ENCODE measurements around the gene HDLBP. TPM values are rescaled to one million over a fixed set of nuclear protein-coding genes. Genes with fewer than 3 reads are reported as not detected.

Gene HDLBP
- total RNA-seq, 4 donors from 2014 or later = 324 to 412 (median 363) TPM

DNA sequence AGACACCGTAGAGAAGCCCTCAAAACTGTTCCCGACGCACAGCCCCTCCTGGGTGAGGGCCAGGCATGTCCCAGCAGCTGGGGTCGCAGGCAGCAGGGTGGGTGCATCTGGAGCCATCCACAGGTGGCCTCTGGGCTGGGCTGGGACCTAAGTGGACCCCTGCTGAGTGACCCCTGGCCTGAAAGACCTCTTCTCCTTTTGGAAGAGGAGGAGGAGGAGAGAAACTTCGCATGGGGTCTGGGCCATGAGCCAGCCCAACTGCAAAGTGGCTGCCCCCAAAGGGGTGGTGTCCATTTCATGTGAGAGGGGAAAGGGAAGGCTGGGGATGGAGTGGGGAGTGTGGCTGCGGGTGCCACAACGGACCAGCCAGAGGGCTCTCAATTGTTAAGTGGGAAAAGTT lies 101.9 kb downstream of the HDLBP start:
- H3K36me3 ChIP-seq = no peaks in the 10 kb centered on the region
- no peak overlapping the region for H3K27ac ChIP-seq
- H3K9me3 ChIP-seq = no peaks in the 10 kb centered on the region
- H3K4me3 ChIP-seq = no peak overlapping the region
- 63 to 64% methylated on average over 3 to 7 of the region's 7 CpGs for WGBS, 2 donors
- H3K27me3 ChIP-seq = no peaks in the 10 kb centered on the region
- TF ChIP-seq POLR2A (IDR thresholded peaks at IDR 0.05) = no peak
- TF ChIP-seq EP300 (IDR thresholded peaks at IDR 0.05) = no peak
- TF ChIP-seq, protein P1, sequence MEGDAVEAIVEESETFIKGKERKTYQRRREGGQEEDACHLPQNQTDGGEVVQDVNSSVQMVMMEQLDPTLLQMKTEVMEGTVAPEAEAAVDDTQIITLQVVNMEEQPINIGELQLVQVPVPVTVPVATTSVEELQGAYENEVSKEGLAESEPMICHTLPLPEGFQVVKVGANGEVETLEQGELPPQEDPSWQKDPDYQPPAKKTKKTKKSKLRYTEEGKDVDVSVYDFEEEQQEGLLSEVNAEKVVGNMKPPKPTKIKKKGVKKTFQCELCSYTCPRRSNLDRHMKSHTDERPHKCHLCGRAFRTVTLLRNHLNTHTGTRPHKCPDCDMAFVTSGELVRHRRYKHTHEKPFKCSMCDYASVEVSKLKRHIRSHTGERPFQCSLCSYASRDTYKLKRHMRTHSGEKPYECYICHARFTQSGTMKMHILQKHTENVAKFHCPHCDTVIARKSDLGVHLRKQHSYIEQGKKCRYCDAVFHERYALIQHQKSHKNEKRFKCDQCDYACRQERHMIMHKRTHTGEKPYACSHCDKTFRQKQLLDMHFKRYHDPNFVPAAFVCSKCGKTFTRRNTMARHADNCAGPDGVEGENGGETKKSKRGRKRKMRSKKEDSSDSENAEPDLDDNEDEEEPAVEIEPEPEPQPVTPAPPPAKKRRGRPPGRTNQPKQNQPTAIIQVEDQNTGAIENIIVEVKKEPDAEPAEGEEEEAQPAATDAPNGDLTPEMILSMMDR (IDR thresholded peaks at IDR 0.05) = no peak
- H3K4me1 ChIP-seq = peaks cover 0 to 5% (median 2%) of the 10 kb centered on the region in 4 donors
- no peak for DNase-seq (ENCODE audit: low spot score in 2 of 2)

DNA sequence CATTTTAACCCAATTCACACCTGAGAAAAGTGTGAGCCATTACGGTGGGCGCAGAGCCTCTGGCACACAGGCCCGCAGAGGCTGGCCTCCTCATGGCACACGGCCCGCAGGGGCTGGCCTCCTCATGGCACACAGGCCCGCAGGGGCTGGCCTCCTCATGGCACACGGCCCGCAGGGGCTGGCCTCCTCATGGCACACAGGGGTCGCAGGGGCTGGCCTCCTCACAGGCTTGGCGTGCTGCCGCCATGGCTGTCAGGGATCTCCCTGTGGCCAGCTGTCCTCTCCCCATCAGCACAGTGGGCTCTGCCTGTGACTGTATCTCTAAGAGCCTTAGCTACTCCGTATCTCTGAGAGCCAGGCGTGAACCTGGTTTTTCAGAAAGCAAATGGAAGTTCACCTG lies 102.4 kb downstream of the HDLBP start:
- Histone ChIP-seq H3K36me3 (no peaks in the 10 kb centered on the region), H3K4me1 (no peaks in the 10 kb centered on the region), H3K27me3 (no peaks in the 10 kb centered on the region), H3K4me3 (no peak overlapping the region), H3K9me3 (no peaks in the 10 kb centered on the region), H3K27ac (no peak overlapping the region)
- no peak for TF ChIP-seq EP300 (IDR thresholded peaks at IDR 0.05)
- TF ChIP-seq POLR2A (IDR thresholded peaks at IDR 0.05) = no peak
- TF ChIP-seq, protein P1 (IDR thresholded peaks at IDR 0.05) = no peak
- DNase-seq (ENCODE audit: low spot score in 2 of 2) = no peak
- 81 to 84% methylated on average over 13 of the region's 13 CpGs for WGBS, 2 donors

DNA sequence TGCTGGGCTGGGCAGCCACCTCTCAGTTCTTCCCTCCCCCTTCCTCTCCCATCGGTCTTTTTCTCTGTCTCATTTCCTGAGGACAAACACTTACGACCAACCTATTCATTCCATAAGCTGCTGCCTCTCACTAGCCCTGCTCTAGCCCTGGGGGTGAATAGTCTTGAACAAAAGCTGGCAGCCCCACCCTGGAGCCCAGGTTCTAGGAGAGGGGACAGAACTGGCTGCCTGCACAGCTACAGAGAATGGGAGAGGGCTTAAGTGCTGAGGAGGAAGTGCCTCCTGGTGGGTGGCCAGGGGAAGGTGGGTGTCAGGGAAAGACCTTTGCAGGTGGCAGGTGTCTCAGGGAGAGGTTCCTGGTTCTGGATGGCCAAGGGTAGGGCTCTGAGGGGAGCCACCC lies 104.2 kb downstream of the HDLBP start:
- DNase-seq (ENCODE audit: low spot score in 2 of 2) = no peak
- H3K36me3 ChIP-seq = no peaks in the 10 kb centered on the region
- no peaks in the 10 kb centered on the region for H3K9me3 ChIP-seq
- 5 to 21% methylated on average over 2 of the region's 2 CpGs for WGBS, 2 donors
- no peak overlapping the region for H3K27ac ChIP-seq
- no peaks in the 10 kb centered on the region for H3K4me1 ChIP-seq
- TF ChIP-seq, protein P1 (IDR thresholded peaks at IDR 0.05) = no peak
- TF ChIP-seq EP300 (IDR thresholded peaks at IDR 0.05) (no peak), POLR2A (IDR thresholded peaks at IDR 0.05) (no peak)
- no peaks in the 10 kb centered on the region for H3K27me3 ChIP-seq
- H3K4me3 ChIP-seq = no peak overlapping the region

DNA sequence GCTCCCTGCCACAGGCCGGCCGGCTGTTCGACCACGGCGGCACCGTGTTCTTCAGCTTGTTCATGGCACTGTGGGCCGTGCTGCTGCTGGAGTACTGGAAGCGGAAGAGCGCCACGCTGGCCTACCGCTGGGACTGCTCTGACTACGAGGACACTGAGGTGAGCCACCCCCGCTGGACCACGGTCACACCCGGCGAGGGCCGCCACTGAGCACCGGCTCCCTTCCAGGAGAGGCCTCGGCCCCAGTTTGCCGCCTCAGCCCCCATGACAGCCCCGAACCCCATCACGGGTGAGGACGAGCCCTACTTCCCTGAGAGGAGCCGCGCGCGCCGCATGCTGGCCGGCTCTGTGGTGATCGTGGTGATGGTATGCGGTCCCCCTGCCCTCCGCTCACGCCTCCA lies 106.2 kb downstream of the HDLBP start:
- H3K27me3 ChIP-seq = no peaks in the 10 kb centered on the region
- TF ChIP-seq EP300 (IDR thresholded peaks at IDR 0.05) = no peak
- no peak for TF ChIP-seq POLR2A (IDR thresholded peaks at IDR 0.05)
- TF ChIP-seq, protein P1 (IDR thresholded peaks at IDR 0.05) = no peak
- no peaks in the 10 kb centered on the region for H3K9me3 ChIP-seq
- DNase-seq (ENCODE audit: low spot score in 2 of 2) = no peak
- 76 to 83% methylated on average over 10 to 17 of the region's 33 CpGs for WGBS, 2 donors
- no peaks in the 10 kb centered on the region for H3K4me1 ChIP-seq
- H3K36me3 ChIP-seq = no peaks in the 10 kb centered on the region
- H3K4me3 ChIP-seq = no peak overlapping the region
- H3K27ac ChIP-seq = no peak overlapping the region

DNA sequence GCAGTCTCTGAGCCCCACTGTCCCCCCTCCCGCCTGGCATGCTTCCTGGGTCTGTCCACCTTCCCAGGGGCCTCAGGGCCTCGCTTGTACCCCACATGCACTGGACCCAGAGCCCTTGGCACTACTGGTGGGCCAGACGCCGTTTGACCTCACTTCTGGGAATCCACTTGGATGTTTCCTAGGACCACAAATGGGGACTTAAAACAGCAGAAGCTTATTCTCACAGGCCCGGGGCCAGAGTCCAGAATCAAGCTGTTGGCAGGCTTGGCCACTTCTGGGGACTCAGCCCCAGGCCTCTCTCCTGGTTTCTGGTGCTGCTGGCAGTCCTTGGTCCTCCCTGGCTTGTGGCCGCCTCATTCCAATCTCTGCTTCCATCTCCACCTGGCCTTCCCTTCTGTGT lies 107.4 kb downstream of the HDLBP start:
- TF ChIP-seq EP300 (IDR thresholded peaks at IDR 0.05) (no peak), POLR2A (IDR thresholded peaks at IDR 0.05) (no peak)
- TF ChIP-seq, protein P1 (IDR thresholded peaks at IDR 0.05) = no peak
- 64 to 65% methylated on average over 6 of the region's 6 CpGs for WGBS, 2 donors
- Histone ChIP-seq H3K27me3 (no peaks in the 10 kb centered on the region), H3K4me1 (no peaks in the 10 kb centered on the region), H3K27ac (no peak overlapping the region), H3K36me3 (no peaks in the 10 kb centered on the region), H3K9me3 (no peaks in the 10 kb centered on the region), H3K4me3 (no peak overlapping the region)
- no peak for DNase-seq (ENCODE audit: low spot score in 2 of 2)

Measured in tibial nerve (tissue), 4 donors.